Keratinocyte (primary cell): ENCODE results near the gene PLBD2. TPM values are rescaled to one million over a fixed set of nuclear protein-coding genes. Genes with fewer than 3 reads are reported as not detected.

Experiments used
- DNase-seq: peaks from one replicate; pipeline ENCODE4 v3.0.0-alpha.2; 2011; ENCODE audit warnings: low read depth, missing footprints, low spot score
- FAIRE-seq: peaks from 2 replicates; lab custom pipeline; 2011; peaks lifted over from hg19 to GRCh38; lab: Jason Lieb, UNC
- H2AFZ ChIP-seq: 2 replicates; pipeline ENCODE4 v1.6.0; 2012; ENCODE audit warnings: low read length, control low read depth, inconsistent platforms; ENCODE audit not compliant: control insufficient read depth
- H3K27ac ChIP-seq: 2 replicates; pipeline ENCODE4 v1.5.1; 2011; ENCODE audit warnings: low read length; ENCODE audit not compliant: control insufficient read depth, insufficient read depth
- H3K27me3 ChIP-seq: 3 replicates; pipeline ENCODE4 v1.6.0; 2011; ENCODE audit warnings: low read length; ENCODE audit not compliant: control insufficient read depth, insufficient read depth; ENCODE audit errors: extremely low read depth
- H3K36me3 ChIP-seq, 2 experiments: 2 replicates in 1 of 2; 3 replicates in 1 of 2; pipeline ENCODE4 v1.5.1; 2011; ENCODE audit warnings: low read length in 2 of 2, mild to moderate bottlenecking in 1 of 2; ENCODE audit not compliant: control insufficient read depth in 2 of 2, insufficient read depth in 2 of 2; ENCODE audit errors: extremely low read depth in 1 of 2
- H3K4me1 ChIP-seq: 3 replicates; pipeline ENCODE4 v1.5.1; 2011; ENCODE audit warnings: low read length; ENCODE audit not compliant: control insufficient read depth, insufficient read depth; ENCODE audit errors: extremely low read depth
- H3K4me2 ChIP-seq: 3 replicates; pipeline ENCODE4 v1.6.0; 2011; ENCODE audit warnings: low read depth, low read length; ENCODE audit not compliant: control insufficient read depth, insufficient read depth; ENCODE audit errors: extremely low read depth
- H3K4me3 ChIP-seq, 3 experiments: fragments of 200-600 bp in 1 of 3; sonication (generic) in 1 of 3; 2 replicates in 2 of 3; 3 replicates in 1 of 3; pipeline ENCODE4 v1.5.1; 2011 to 2016; ENCODE audit warnings: low read length in 3 of 3, mild to moderate bottlenecking in 3 of 3, control low read depth in 2 of 3, inconsistent platforms in 1 of 3, low read depth in 1 of 3, mixed read lengths in 1 of 3, mixed run types in 1 of 3, moderate library complexity in 1 of 3; ENCODE audit not compliant: control insufficient read depth in 2 of 3, insufficient read depth in 2 of 3; ENCODE audit errors: extremely low read depth in 1 of 3
- H3K79me2 ChIP-seq: 2 replicates; pipeline ENCODE4 v1.6.0; 2012; ENCODE audit warnings: low read length; ENCODE audit not compliant: control insufficient read depth, insufficient read depth
- H3K9ac ChIP-seq: 3 replicates; pipeline ENCODE4 v1.6.0; 2011; ENCODE audit warnings: low read length; ENCODE audit not compliant: control insufficient read depth, insufficient read depth; ENCODE audit errors: extremely low read depth
- H3K9me1 ChIP-seq: 3 replicates; pipeline ENCODE4 v1.6.0; 2011; ENCODE audit warnings: low read length; ENCODE audit not compliant: control insufficient read depth, insufficient read depth; ENCODE audit errors: extremely low read depth
- H3K9me3 ChIP-seq: 2 replicates; pipeline ENCODE4 v1.5.1; 2012; ENCODE audit warnings: low read depth, low read length; ENCODE audit not compliant: control insufficient read depth
- H4K20me1 ChIP-seq: 3 replicates; pipeline ENCODE4 v1.6.0; 2011; ENCODE audit warnings: low read length; ENCODE audit not compliant: control insufficient read depth, insufficient read depth; ENCODE audit errors: extremely low read depth
- EZH2 ChIP-seq: IDR thresholded peaks from one replicate; pipeline ENCODE4 v1.6.1; 2012; ENCODE audit warnings: inconsistent platforms, mild to moderate bottlenecking, low read length, moderate library complexity
- dilution Hi-C: fragments of 300-500 bp; cut with MboI; formaldehyde crosslinking; loops from one replicate; pipeline ENCODE4 v1.7.0; 2020; ENCODE audit warnings: low sequenced_read_pairs; ENCODE audit not compliant: extremely low pct_ligation_motif_present
- polyA plus RNA-seq, 5 experiments: library from polyadenylated mRNA; depleted of rRNA in 3 of 5; stranded (reverse) in 3 of 5; stranded (forward) in 1 of 5; unstranded in 1 of 5; fragments of >200 nt; gene quantifications; 1 replicate in 1 of 5; 2 replicates in 3 of 5; 3 replicates in 1 of 5; pipeline versions ENCODE4 v1.2.1 to v1.2.3, GENCODE V29; 2011 to 2012; ENCODE audit warnings: missing spikeins in 2 of 5, low read depth in 1 of 5, low replicate concordance in 1 of 5
- TF ChIP-seq, protein P1 (sequence below), 3 experiments: IDR thresholded peaks in 1 of 3; conservative IDR thresholded peaks in 1 of 3; optimal IDR thresholded peaks in 1 of 3; 2 replicates in 2 of 3; 3 replicates in 1 of 3; pipeline versions ENCODE3 to v1.5.1; 2011; ENCODE audit warnings: low read length in 3 of 3, mild to moderate bottlenecking in 3 of 3, moderate library complexity in 2 of 3, control low read depth in 1 of 3, inconsistent platforms in 1 of 3; ENCODE audit not compliant: insufficient read depth in 2 of 3; ENCODE audit errors: extremely low read depth in 1 of 3

Gene PLBD2
- polyA plus RNA-seq, 1 donor (not counting 4 experiments of a cell fraction or from before 2014, with no cell fraction given) = 12.9 TPM

DNA sequence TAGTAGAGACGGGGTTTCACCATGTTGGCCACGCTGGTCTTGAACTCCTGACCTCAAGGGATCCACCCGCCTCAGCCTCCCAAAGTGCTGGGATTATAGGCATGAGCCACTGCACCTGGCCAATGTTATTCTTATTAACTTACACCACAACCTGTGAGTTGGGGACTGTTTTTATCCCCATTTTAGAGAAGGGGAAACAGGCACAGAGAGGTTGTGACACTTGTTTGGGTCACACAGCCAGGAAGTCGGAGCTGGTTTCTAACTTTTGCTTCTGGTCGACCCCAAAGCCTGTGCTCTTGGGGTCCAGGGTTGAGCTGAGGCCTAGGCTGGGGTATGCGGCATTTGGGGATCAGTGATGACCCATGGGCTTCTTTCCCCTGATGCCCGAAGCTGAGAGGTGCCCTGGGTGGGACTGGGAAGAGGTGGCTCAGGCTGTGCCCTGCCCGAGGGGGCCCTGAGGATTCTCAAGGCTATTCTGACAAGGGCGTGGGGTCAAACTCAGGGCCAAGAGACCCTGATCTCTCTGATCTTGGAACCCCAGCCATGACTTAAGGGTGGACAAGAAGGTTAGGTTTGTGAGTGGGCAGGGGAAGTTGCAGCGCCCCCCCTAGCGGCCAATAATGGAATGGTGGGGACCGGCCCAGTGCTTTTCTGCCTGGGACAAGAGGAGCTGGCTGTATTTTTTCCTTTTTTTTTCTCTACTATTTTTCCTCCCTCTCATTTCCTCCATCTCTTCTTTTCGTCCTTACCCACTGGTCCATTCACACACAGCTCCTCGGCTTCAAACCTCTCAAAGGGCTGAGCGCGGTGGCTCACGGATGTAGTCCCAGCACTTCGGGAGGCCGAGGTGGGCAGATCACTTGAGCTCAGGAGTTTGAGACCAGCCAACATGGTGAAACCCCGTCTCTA lies 66.8 kb downstream of the PLBD2 start:
- no peak for DNase-seq

DNA sequence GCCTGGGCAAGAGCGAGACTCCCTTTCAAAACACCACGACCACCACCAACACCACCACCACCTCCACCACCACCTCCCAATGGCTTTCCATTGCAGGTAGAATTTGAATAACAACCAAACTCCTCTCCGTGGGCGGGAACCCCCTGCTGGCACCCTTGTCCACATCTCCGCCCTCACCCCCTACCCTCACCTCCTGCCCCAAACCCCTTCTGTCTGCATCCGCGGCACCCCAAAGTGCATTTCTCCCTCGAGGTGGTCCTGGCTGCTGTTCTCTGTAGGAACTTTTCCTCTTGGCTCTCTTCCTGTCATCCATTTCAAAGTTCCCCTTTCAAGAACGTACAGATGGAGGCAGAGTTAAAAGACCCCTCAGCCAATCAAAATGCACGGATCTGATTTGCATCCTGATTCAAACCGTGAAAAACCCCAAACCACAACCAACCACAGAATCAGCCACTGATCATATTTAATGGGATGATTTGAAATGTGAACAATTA lies 67.6 kb downstream of the PLBD2 start:
- Histone ChIP-seq H3K9me1 (no peaks in the 10 kb centered on the region), H4K20me1 (no peaks in the 10 kb centered on the region), H3K36me3 (no peaks in the 10 kb centered on the region), H2AFZ (no peak overlapping the region), H3K4me3 (no peak overlapping the region), H3K9ac (no peak overlapping the region), H3K4me1 (peaks cover 12% of the 10 kb centered on the region), H3K9me3 (no peaks in the 10 kb centered on the region), H3K79me2 (no peaks in the 10 kb centered on the region), H3K27ac (no peak overlapping the region), H3K27me3 (no peaks in the 10 kb centered on the region), H3K4me2 (no peak overlapping the region)
- dilution Hi-C loops = no loop called here
- no peak for FAIRE-seq
- no peak for DNase-seq
- TF ChIP-seq EZH2 = no peak
- TF ChIP-seq, protein P1, sequence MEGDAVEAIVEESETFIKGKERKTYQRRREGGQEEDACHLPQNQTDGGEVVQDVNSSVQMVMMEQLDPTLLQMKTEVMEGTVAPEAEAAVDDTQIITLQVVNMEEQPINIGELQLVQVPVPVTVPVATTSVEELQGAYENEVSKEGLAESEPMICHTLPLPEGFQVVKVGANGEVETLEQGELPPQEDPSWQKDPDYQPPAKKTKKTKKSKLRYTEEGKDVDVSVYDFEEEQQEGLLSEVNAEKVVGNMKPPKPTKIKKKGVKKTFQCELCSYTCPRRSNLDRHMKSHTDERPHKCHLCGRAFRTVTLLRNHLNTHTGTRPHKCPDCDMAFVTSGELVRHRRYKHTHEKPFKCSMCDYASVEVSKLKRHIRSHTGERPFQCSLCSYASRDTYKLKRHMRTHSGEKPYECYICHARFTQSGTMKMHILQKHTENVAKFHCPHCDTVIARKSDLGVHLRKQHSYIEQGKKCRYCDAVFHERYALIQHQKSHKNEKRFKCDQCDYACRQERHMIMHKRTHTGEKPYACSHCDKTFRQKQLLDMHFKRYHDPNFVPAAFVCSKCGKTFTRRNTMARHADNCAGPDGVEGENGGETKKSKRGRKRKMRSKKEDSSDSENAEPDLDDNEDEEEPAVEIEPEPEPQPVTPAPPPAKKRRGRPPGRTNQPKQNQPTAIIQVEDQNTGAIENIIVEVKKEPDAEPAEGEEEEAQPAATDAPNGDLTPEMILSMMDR (optimal IDR thresholded peaks at IDR 0.05 in 1 of 3, IDR thresholded peaks at IDR 0.05 in 1 of 3, conservative IDR thresholded peaks at IDR 0.05 in 1 of 3; ENCODE audit: extremely low read depth in 1 of 3, insufficient read depth in 2 of 3, low read length in 3 of 3) = no peak

More for the DNA sequence above, 66.8 kb downstream of the PLBD2 start:
- H3K27ac ChIP-seq = no peak overlapping the region
- no peaks in the 10 kb centered on the region for H3K36me3 ChIP-seq
- H3K4me1 ChIP-seq = peaks cover 12% of the 10 kb centered on the region
- dilution Hi-C loops = no loop called here
- no peaks in the 10 kb centered on the region for H3K9me1 ChIP-seq
- H3K4me3 ChIP-seq = no peak overlapping the region
- H3K9me3 ChIP-seq = no peaks in the 10 kb centered on the region
- no peak overlapping the region for H2AFZ ChIP-seq
- H4K20me1 ChIP-seq = no peaks in the 10 kb centered on the region
- TF ChIP-seq, protein P1 (optimal IDR thresholded peaks at IDR 0.05 in 1 of 3, IDR thresholded peaks at IDR 0.05 in 1 of 3, conservative IDR thresholded peaks at IDR 0.05 in 1 of 3; ENCODE audit: extremely low read depth in 1 of 3, insufficient read depth in 2 of 3, low read length in 3 of 3) = peak; percentile 83 to 93 (median 86)
- TF ChIP-seq EZH2 = no peak
- H3K27me3 ChIP-seq = no peaks in the 10 kb centered on the region
- no peak for FAIRE-seq
- H3K9ac ChIP-seq = no peak overlapping the region
- H3K79me2 ChIP-seq = no peaks in the 10 kb centered on the region
- no peak overlapping the region for H3K4me2 ChIP-seq
